Measurements from ENCODE around the gene FOXL2. TPM values are rescaled to one million over a fixed set of nuclear protein-coding genes. Genes with fewer than 3 reads are reported as not detected.

Gene FOXL2
- total and polyA plus RNA-seq, 4 donors = 0.14 TPM; not detected in 3

DNA sequence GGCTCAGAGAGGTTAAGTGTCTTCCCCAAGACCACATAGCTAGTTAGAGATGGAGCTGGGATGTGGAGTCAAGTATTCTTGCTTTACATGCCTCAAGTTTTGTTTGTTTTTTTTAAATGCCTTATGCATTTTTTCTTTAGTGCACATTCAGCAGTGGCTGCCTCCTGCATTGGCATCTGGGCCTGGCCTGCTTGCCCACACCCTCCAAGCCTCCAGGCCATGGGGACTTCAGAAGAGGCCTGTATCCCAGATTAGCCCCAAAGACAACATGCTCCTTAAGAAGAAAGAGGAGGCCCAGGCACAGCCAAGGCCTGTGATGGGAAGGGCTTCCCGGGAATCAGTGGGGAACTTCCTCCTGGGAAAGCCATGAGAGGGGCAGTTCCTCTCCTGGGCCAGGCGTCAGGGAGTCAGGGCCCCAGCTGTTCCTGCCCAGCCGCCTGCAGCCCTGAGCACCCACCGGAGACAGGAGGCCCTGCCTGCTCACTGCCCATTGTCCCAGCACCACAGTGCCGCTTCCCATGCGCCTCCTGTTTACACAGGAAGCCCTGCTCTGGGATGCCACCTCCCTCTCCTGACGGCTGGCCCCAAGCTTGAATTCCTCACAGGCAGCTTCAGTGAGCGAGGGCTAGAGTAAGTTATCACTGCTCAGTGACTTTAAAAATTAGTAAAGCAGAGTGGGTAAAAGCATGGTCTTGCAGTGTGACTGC lies 16.1 kb upstream of the FOXL2 start:
- Histone ChIP-seq H3K4me1 (ENCODE audit: control insufficient read depth in 5 of 5, insufficient read depth in 5 of 5, low read length in 5 of 5) (peaks cover 0 to 7% (median 0%) of the 10 kb centered on the region in 5 donors), H3K4me3 (no peak overlapping the region), H3K27ac (ENCODE audit: low read depth in 1 of 2, low read length in 1 of 2) (no peak overlapping the region), H3K9me3 (ENCODE audit: control insufficient read depth in 4 of 4, insufficient read depth in 3 of 4, low read length in 3 of 4) (peaks cover 0 to 10% (median 5%) of the 10 kb centered on the region in 4 donors), H3K27me3 (ENCODE audit: control insufficient read depth in 3 of 3, insufficient read depth in 3 of 3, low read length in 2 of 3) (peaks cover 12 to 41% (median 34%) of the 10 kb centered on the region in 3 donors), H3K9ac (ENCODE audit: insufficient read depth in 1 of 2, low read length in 2 of 2) (no peak overlapping the region), H3K36me3 (ENCODE audit: control insufficient read depth in 4 of 4, insufficient read depth in 4 of 4, low read length in 4 of 4) (no peaks in the 10 kb centered on the region)
- WGBS, 2 donors = 53 to 57% methylated on average over 8 of the region's 8 CpGs
- DNase-seq (no peak), ATAC-seq (ENCODE audit: insufficient read depth, low FRiP score) (no peak)
- TF ChIP-seq, protein P1, sequence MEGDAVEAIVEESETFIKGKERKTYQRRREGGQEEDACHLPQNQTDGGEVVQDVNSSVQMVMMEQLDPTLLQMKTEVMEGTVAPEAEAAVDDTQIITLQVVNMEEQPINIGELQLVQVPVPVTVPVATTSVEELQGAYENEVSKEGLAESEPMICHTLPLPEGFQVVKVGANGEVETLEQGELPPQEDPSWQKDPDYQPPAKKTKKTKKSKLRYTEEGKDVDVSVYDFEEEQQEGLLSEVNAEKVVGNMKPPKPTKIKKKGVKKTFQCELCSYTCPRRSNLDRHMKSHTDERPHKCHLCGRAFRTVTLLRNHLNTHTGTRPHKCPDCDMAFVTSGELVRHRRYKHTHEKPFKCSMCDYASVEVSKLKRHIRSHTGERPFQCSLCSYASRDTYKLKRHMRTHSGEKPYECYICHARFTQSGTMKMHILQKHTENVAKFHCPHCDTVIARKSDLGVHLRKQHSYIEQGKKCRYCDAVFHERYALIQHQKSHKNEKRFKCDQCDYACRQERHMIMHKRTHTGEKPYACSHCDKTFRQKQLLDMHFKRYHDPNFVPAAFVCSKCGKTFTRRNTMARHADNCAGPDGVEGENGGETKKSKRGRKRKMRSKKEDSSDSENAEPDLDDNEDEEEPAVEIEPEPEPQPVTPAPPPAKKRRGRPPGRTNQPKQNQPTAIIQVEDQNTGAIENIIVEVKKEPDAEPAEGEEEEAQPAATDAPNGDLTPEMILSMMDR (IDR thresholded peaks at IDR 0.05; ENCODE audit: control extremely low read depth, extremely low read depth) = no peak

DNA sequence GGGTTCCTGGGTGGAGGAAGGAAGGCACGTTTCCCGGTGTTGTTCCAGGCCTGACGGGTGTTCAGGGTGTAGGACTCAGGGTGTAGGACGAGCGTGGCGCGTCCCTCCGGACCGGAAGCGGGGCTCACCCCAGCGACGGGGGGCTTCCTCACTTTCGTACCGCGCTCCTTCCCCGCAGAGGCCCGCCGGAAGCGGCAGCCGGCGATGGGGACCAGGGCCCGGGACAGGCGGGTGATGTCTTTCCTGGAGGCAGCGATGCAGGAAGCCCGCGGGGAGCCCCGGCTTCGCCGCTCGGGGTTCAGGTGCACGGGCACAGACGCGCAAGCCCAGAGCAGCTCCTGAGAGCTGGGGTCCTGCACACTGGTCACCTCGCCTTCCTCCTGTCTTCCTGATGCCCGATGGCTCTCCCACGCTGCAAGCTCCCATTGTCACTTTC lies 13.5 kb upstream of the FOXL2 start:
- H3K4me3 ChIP-seq = no peak overlapping the region
- 2 to 3% methylated on average over 29 to 36 of the region's 36 CpGs for WGBS, 2 donors
- no peak for ATAC-seq (ENCODE audit: insufficient read depth, low FRiP score)

DNA sequence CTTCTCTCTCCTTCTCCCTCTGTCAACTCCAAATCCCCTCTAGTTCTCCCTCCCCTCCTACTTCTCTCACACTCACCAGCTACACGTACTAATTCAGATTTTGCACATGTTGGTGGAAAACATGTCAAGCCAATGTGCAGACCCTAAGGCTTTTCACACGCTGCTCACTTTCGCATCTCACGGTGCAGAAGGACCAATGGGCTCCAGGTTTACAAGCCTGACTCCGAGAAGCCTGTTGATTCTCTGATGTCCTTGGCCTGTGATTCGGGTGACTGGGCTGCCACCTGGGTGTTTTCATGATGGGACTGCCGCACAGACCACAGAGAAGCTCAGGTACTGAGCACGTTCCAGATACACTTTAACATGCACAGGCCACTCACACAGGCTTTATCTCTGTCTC lies 3.8 kb upstream of the FOXL2 start:
- Histone ChIP-seq H3K27ac (ENCODE audit: low read depth in 1 of 2, low read length in 1 of 2) (no peak overlapping the region), H3K27me3 (ENCODE audit: control insufficient read depth in 3 of 3, insufficient read depth in 3 of 3, low read length in 2 of 3) (peaks cover 3 to 88% (median 71%) of the 10 kb centered on the region in 3 donors), H3K36me3 (ENCODE audit: control insufficient read depth in 4 of 4, insufficient read depth in 4 of 4, low read length in 4 of 4) (no peaks in the 10 kb centered on the region), H3K9me3 (ENCODE audit: control insufficient read depth in 4 of 4, insufficient read depth in 3 of 4, low read length in 3 of 4) (no peaks in the 10 kb centered on the region), H3K4me1 (ENCODE audit: control insufficient read depth in 5 of 5, insufficient read depth in 5 of 5, low read length in 5 of 5) (peaks cover 0 to 24% (median 13%) of the 10 kb centered on the region in 5 donors), H3K4me3 (no peak overlapping the region), H3K9ac (ENCODE audit: insufficient read depth in 1 of 2, low read length in 2 of 2) (no peak overlapping the region)
- ATAC-seq (ENCODE audit: insufficient read depth, low FRiP score) (no peak), DNase-seq (no peak)
- 82 to 88% methylated on average over 8 of the region's 8 CpGs for WGBS, 2 donors
- TF ChIP-seq, protein P1 (IDR thresholded peaks at IDR 0.05; ENCODE audit: control extremely low read depth, extremely low read depth) = no peak

More for the DNA sequence above, 13.5 kb upstream of the FOXL2 start:
- H3K4me1 ChIP-seq (ENCODE audit: control insufficient read depth in 5 of 5, insufficient read depth in 5 of 5, low read length in 5 of 5) = peaks cover 0 to 7% (median 0%) of the 10 kb centered on the region in 5 donors
- peaks cover 18 to 60% (median 46%) of the 10 kb centered on the region in 3 donors for H3K27me3 ChIP-seq (ENCODE audit: control insufficient read depth in 3 of 3, insufficient read depth in 3 of 3, low read length in 2 of 3)
- no peak for DNase-seq
- TF ChIP-seq, protein P1 (IDR thresholded peaks at IDR 0.05; ENCODE audit: control extremely low read depth, extremely low read depth) = no peak
- no peaks in the 10 kb centered on the region for H3K36me3 ChIP-seq (ENCODE audit: control insufficient read depth in 4 of 4, insufficient read depth in 4 of 4, low read length in 4 of 4)
- peaks cover 0 to 8% (median 4%) of the 10 kb centered on the region in 4 donors for H3K9me3 ChIP-seq (ENCODE audit: control insufficient read depth in 4 of 4, insufficient read depth in 3 of 4, low read length in 3 of 4)
- no peak overlapping the region for H3K27ac ChIP-seq (ENCODE audit: low read depth in 1 of 2, low read length in 1 of 2)
- no peak overlapping the region for H3K9ac ChIP-seq (ENCODE audit: insufficient read depth in 1 of 2, low read length in 2 of 2)

All from lung (tissue), 12 donors.